HepG2 (cell line): ENCODE data around the gene ZNF74.
"Not testable (repeated sequence)": the region's sequence is repeated elsewhere in the genome, so short reads cannot be mapped to it uniquely, and the experiment has no call there.

Experiments
- CBFB ChIP-seq: sonication (generic); formaldehyde crosslinking; IDR thresholded peaks from 2 replicates; pipeline ENCODE4 v1.4.0; 2020; ENCODE audit warnings: missing genetic modification reagents
- CTCF ChIP-seq: sonication (generic); formaldehyde crosslinking; IDR thresholded peaks from 2 replicates; pipeline ENCODE4 v1.5.0; 2020; ENCODE audit warnings: mild to moderate bottlenecking, missing genetic modification reagents, moderate library complexity
- EZH2 ChIP-seq: conservative IDR thresholded peaks from 2 replicates; pipeline ENCODE4 v1.6.1; 2012; ENCODE audit warnings: mild to moderate bottlenecking, low read depth, low read length, moderate library complexity
- JUND ChIP-seq: sonication (generic); formaldehyde crosslinking; IDR thresholded peaks from 2 replicates; pipeline ENCODE4 v1.8.0; 2022; ENCODE audit warnings: mild to moderate bottlenecking, missing genetic modification reagents
- MYNN ChIP-seq: sonication (generic); formaldehyde crosslinking; IDR thresholded peaks from 2 replicates; pipeline ENCODE4 v1.4.0; 2020; ENCODE audit warnings: mild to moderate bottlenecking, low read depth, missing genetic modification reagents
- NFATC3 ChIP-seq: sonication (generic); formaldehyde crosslinking; IDR thresholded peaks from 2 replicates; pipeline ENCODE4 v1.5.1; 2020; ENCODE audit warnings: mild to moderate bottlenecking, missing genetic modification reagents
- SSRP1 ChIP-seq: IDR thresholded peaks from 2 replicates; pipeline ENCODE4 v1.6.1; 2016; ENCODE audit warnings: control low read depth
- ZMAT3 ChIP-seq: sonication (generic); formaldehyde crosslinking; conservative IDR thresholded peaks from 2 replicates; pipeline ENCODE4 v1.7.0; 2021; ENCODE audit warnings: missing genetic modification reagents

- TF ChIP-seq CTCF; ZMAT3; JUND (CRISPR knock-in tag); NFATC3 (CRISPR knock-in tag); EZH2; SSRP1; CBFB; MYNN (CRISPR knock-in tag): not testable (repeated sequence)
These were observed 47.4 kb upstream of the ZNF74 start for GRCh38 chr22:20346553-20346952.
